ENCODE data around the gene ESR1. TPM values are rescaled to one million over a fixed set of nuclear protein-coding genes. Genes with fewer than 3 reads are reported as not detected.

The ESR1 gene
- total RNA-seq, 6 donors from 2014 or later, result 0.91 to 4.7 (median 2.8) TPM

GRCh38 chr6:152086223-152086873, 278.9 kb downstream of the ESR1 start:
- Histone ChIP-seq H3K4me3 (no peak overlapping the region), H3K4me1 (peaks cover 0 to 6% (median 0%) of the 10 kb centered on the region in 4 donors), H3K27ac (no peak overlapping the region), H3K27me3 (no peaks in the 10 kb centered on the region), H3K36me3 (no peaks in the 10 kb centered on the region), H3K9me3 (no peaks in the 10 kb centered on the region)
- ATAC-seq (ENCODE audit: low FRiP score in 2 of 2), result no peak
- TF ChIP-seq EP300 (IDR thresholded peaks at IDR 0.05) (no peak), CTCF (IDR thresholded peaks at IDR 0.05) (no peak), POLR2A (IDR thresholded peaks at IDR 0.05) (no peak), POLR2AphosphoS5 (IDR thresholded peaks at IDR 0.05) (no peak)
- no peak for DNase-seq
- 73 to 85% methylated on average over 3 of the region's 3 CpGs for WGBS, 2 donors

GRCh38 chr6:152087096-152087495, 279.6 kb downstream of the ESR1 start:
- Histone ChIP-seq H3K9me3 (no peaks in the 10 kb centered on the region), H3K27ac (no peak overlapping the region), H3K4me3 (no peak overlapping the region), H3K27me3 (no peaks in the 10 kb centered on the region), H3K36me3 (no peaks in the 10 kb centered on the region), H3K4me1 (peaks cover 0 to 11% (median 2%) of the 10 kb centered on the region in 4 donors)
- DNase-seq (no peak), ATAC-seq (ENCODE audit: low FRiP score in 2 of 2) (no peak)
- TF ChIP-seq POLR2AphosphoS5 (IDR thresholded peaks at IDR 0.05) (no peak), EP300 (IDR thresholded peaks at IDR 0.05) (no peak), POLR2A (IDR thresholded peaks at IDR 0.05) (no peak), CTCF (IDR thresholded peaks at IDR 0.05) (no peak)
- WGBS, 2 donors, result 64 to 65% methylated on average over 2 of the region's 2 CpGs

- peaks cover 0 to 11% (median 4%) of the 10 kb centered on the region in 4 donors for H3K4me1 ChIP-seq
- no peak for TF ChIP-seq EP300 (IDR thresholded peaks at IDR 0.05)
- TF ChIP-seq POLR2AphosphoS5 (IDR thresholded peaks at IDR 0.05), result no peak
- no peak for TF ChIP-seq POLR2A (IDR thresholded peaks at IDR 0.05)
- no peak for TF ChIP-seq CTCF (IDR thresholded peaks at IDR 0.05)
- DNase-seq (no peak), ATAC-seq (ENCODE audit: low FRiP score in 2 of 2) (no peak)
- H3K27ac ChIP-seq, result no peak overlapping the region
- 70 to 86% methylated on average over 1 of the region's 1 CpG for WGBS, 2 donors
- no peaks in the 10 kb centered on the region for H3K27me3 ChIP-seq
- no peaks in the 10 kb centered on the region for H3K9me3 ChIP-seq
- no peaks in the 10 kb centered on the region for H3K36me3 ChIP-seq
- no peak overlapping the region for H3K4me3 ChIP-seq
Measured at GRCh38 chr6:152087701-152088100, 280.2 kb downstream of the ESR1 start.

GRCh38 chr6:152089992-152090391, 282.5 kb downstream of the ESR1 start:
- TF ChIP-seq POLR2AphosphoS5 (IDR thresholded peaks at IDR 0.05) (no peak), EP300 (IDR thresholded peaks at IDR 0.05) (no peak)
- no peaks in the 10 kb centered on the region for H3K9me3 ChIP-seq
- H3K4me1 ChIP-seq, result peaks cover 4 to 16% (median 9%) of the 10 kb centered on the region in 4 donors
- ATAC-seq (ENCODE audit: low FRiP score in 2 of 2) (peak; percentile 21 to 29), DNase-seq (no peak)
- H3K27me3 ChIP-seq, result no peaks in the 10 kb centered on the region
- no peaks in the 10 kb centered on the region for H3K36me3 ChIP-seq
- H3K27ac ChIP-seq, result no peak overlapping the region
- H3K4me3 ChIP-seq, result no peak overlapping the region
- 80 to 85% methylated on average over 2 to 7 of the region's 7 CpGs for WGBS, 2 donors

- WGBS, 2 donors, result 45 to 49% methylated on average over 2 of the region's 2 CpGs
- Histone ChIP-seq H3K27ac (no peak overlapping the region), H3K4me3 (no peak overlapping the region), H3K9me3 (no peaks in the 10 kb centered on the region), H3K27me3 (no peaks in the 10 kb centered on the region), H3K4me1 (peaks cover 4 to 19% (median 11%) of the 10 kb centered on the region in 4 donors), H3K36me3 (no peaks in the 10 kb centered on the region)
- ATAC-seq (ENCODE audit: low FRiP score in 2 of 2) (no peak), DNase-seq (no peak)
- TF ChIP-seq CTCF (IDR thresholded peaks at IDR 0.05) (no peak), POLR2AphosphoS5 (IDR thresholded peaks at IDR 0.05) (no peak), EP300 (IDR thresholded peaks at IDR 0.05) (no peak), POLR2A (IDR thresholded peaks at IDR 0.05) (no peak)
Measured at GRCh38 chr6:152091201-152091600, 283.7 kb downstream of the ESR1 start.

Measured in upper lobe of left lung (tissue), 6 donors.